Measurements from ENCODE around the gene LRIG1.

- TF ChIP-seq, protein P1, sequence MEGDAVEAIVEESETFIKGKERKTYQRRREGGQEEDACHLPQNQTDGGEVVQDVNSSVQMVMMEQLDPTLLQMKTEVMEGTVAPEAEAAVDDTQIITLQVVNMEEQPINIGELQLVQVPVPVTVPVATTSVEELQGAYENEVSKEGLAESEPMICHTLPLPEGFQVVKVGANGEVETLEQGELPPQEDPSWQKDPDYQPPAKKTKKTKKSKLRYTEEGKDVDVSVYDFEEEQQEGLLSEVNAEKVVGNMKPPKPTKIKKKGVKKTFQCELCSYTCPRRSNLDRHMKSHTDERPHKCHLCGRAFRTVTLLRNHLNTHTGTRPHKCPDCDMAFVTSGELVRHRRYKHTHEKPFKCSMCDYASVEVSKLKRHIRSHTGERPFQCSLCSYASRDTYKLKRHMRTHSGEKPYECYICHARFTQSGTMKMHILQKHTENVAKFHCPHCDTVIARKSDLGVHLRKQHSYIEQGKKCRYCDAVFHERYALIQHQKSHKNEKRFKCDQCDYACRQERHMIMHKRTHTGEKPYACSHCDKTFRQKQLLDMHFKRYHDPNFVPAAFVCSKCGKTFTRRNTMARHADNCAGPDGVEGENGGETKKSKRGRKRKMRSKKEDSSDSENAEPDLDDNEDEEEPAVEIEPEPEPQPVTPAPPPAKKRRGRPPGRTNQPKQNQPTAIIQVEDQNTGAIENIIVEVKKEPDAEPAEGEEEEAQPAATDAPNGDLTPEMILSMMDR (IDR thresholded peaks at IDR 0.05; ENCODE audit: control extremely low read depth in 1 of 3, insufficient read depth in 1 of 3, low read depth in 1 of 3, low read length in 3 of 3): no peak
- peak; percentile 37; the same call in 1 of the 2 replicates for TF ChIP-seq POLR2AphosphoS5 (IDR thresholded peaks at IDR 0.05; ENCODE audit: low read depth, low read length)
- TF ChIP-seq, protein P2, sequence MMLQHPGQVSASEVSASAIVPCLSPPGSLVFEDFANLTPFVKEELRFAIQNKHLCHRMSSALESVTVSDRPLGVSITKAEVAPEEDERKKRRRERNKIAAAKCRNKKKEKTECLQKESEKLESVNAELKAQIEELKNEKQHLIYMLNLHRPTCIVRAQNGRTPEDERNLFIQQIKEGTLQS (IDR thresholded peaks at IDR 0.05; ENCODE audit: insufficient read depth, low read depth, low read length): no peak
- TF ChIP-seq BACH1 (IDR thresholded peaks at IDR 0.05; ENCODE audit: low read length): no peak
- peak in 1 of 2 experiments; percentile 36; a peak in 1 of 3 replicates for TF ChIP-seq POLR2A (IDR thresholded peaks at IDR 0.05; ENCODE audit: control extremely low read depth in 1 of 2, low read depth in 2 of 2, low read length in 2 of 2)
- no peak for TF ChIP-seq EGR1 (IDR thresholded peaks at IDR 0.05; ENCODE audit: borderline replicate concordance, low read depth, low read length)
- TF ChIP-seq CREB1 (IDR thresholded peaks at IDR 0.05): no peak
- no peak for TF ChIP-seq ZNF274 (IDR thresholded peaks at IDR 0.05; ENCODE audit: borderline replicate concordance, extremely low read depth, low read length)
- TF ChIP-seq CBX8 (IDR thresholded peaks at IDR 0.05; ENCODE audit: borderline replicate concordance, low read depth, low read length): no peak
- TF ChIP-seq SP1 (IDR thresholded peaks at IDR 0.05; ENCODE audit: low read depth, low read length): no peak
- no peak for TF ChIP-seq TBP (IDR thresholded peaks at IDR 0.05; ENCODE audit: low read depth, low read length)
- TF ChIP-seq SIX5 (IDR thresholded peaks at IDR 0.05; ENCODE audit: low read depth, low read length): no peak
- TF ChIP-seq TCF12 (IDR thresholded peaks at IDR 0.05; ENCODE audit: low read depth, low read length): no peak
- no peak for TF ChIP-seq EP300 (IDR thresholded peaks at IDR 0.05; ENCODE audit: borderline replicate concordance in 1 of 2, low read depth in 2 of 2, low read length in 2 of 2)
Measured at GRCh38 chr3:66383023-66383422, 117.8 kb downstream of the LRIG1 start.
